LHCN-M2 (cell line): ENCODE data around the gene MIAT. TPM values are rescaled to one million over a fixed set of nuclear protein-coding genes. Genes with fewer than 3 reads are reported as not detected.

ENCODE experiments used
- DNase-seq: peaks from one replicate; pipeline ENCODE4 v3.0.0-alpha.2; 2012; ENCODE audit warnings: low read depth
- total RNA-seq: library from RNA; depleted of rRNA; stranded (reverse); fragments of >200 nt; gene quantifications from 2 replicates; pipeline ENCODE4 v1.2.3, GENCODE V29; 2014

MIAT gene
- total RNA-seq, 1 experiment from 2014 or later = 0.17 TPM

DNA sequence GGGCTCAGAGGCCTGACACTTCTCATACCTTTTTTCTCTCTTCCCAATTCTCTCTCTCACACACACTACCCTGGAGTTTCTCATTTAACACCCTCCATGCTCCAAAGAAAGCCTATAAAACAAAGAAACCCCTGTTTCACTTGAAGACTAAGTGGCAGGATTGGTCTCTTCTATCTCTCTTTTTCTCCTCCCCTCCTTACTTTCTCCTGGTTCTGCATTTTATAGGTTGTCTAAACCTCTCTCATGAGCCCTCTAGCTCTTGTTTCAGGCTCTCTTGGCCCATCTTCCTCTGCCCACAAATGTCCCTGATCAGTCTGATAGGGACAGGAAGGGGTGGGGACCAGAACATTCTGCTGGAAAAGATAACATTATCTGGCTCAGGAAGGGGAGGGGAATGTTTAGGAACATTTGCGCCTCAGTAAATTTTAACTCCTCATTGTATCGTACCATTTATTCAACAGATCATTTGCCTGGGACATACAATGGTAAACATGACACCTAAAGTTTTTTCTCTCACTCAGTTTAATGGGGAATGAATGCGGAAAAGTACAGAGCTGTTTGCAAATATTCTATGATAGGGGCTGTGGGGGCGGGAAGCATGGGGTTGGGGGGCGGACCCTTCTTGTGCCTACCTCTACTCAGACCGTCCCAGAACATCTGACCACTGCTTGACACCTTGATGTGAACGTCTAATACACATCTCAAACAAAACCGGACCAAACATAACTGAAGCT, 24.8 kb upstream of the MIAT start:
- no peak for DNase-seq

DNA sequence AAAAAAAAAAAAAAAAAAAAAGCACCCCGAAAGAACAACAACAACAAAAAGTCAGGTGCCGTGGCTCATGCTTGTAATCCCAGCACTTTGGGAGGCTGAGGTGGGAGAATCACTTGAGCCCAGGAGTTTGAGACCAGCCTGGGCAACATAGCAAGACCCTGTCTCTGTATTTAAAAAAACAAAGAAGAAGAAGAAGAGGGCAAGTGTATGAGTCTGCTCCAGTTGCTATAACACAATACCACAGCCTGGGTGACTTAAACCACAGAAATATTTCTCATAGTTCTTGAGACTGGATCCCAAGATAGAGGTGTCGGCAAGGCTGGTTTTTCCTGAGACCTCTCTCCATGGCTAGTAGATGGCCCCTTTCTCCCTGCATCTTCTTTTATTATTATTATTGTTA, 23.2 kb upstream of the MIAT start:
- no peak for DNase-seq

DNA sequence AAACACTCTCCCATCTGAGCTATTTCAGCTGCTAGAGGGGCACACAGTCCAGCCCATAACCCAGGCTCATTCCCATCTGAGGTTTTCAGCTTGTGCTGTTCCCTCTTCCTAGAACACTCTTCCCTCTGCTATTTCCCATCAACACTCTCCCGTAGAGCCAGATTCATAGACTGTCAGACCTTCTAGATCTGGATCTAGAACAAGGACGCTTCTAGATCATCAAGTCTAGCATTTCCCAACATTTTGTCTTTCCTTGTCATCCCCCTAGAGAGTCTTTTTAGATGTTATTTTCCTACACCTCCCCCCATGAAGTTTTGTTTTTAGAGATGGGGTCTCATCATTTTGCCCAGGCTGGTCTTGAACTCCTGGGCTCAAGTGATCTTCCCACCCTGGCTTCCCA, 22.3 kb upstream of the MIAT start:
- DNase-seq = no peak

DNA sequence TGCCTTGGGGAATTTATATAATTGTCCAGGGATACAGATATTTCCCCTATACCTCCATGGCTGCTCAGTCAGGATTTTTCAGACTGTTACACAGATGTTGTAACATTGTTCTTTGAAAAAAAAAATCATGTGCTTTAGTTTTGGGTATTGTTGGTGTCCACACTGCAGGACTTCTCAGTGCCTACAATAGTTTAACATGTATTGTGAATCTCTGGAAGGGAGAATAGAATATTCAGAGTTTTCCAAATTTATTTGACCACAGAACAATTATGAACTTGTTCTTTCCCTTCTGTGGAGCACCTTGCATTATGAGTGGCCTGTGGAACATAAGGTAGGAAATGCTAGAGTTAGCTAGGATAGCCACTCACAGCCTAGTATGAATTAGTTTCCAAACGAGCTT, 21.1 kb upstream of the MIAT start:
- DNase-seq = no peak

GRCh38 chr22:26642465-26643417, 14.6 kb upstream of the MIAT start:
- no peak for DNase-seq

- no peak for DNase-seq
Observed at GRCh38 chr22:26643418-26644100, 13.8 kb upstream of the MIAT start.

DNA sequence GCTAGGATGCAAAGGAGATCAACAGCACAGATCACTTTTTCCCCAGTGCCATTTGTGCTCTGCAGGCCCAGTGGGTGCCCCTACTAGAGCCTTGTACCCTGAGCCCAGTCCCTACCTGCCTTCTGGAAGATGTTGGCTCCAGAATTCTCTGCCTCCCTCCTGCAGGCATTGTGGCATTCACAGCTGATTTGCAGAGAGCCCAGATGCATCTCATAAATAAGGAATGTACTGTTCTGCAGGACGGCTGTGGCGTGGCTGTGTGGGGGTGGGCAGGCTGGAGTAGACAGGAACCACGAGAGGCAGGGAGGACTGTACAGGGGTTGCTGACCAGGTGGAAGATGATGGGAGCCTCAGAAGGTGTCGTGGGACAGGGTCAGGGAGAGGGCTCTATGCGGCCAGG, 11.2 kb upstream of the MIAT start:
- DNase-seq = no peak

- DNase-seq = peak; percentile 59
Observed at GRCh38 chr22:26648011-26648497, 9.3 kb upstream of the MIAT start.

GRCh38 chr22:26648528-26649388, 8.6 kb upstream of the MIAT start:
- DNase-seq = no peak

DNA sequence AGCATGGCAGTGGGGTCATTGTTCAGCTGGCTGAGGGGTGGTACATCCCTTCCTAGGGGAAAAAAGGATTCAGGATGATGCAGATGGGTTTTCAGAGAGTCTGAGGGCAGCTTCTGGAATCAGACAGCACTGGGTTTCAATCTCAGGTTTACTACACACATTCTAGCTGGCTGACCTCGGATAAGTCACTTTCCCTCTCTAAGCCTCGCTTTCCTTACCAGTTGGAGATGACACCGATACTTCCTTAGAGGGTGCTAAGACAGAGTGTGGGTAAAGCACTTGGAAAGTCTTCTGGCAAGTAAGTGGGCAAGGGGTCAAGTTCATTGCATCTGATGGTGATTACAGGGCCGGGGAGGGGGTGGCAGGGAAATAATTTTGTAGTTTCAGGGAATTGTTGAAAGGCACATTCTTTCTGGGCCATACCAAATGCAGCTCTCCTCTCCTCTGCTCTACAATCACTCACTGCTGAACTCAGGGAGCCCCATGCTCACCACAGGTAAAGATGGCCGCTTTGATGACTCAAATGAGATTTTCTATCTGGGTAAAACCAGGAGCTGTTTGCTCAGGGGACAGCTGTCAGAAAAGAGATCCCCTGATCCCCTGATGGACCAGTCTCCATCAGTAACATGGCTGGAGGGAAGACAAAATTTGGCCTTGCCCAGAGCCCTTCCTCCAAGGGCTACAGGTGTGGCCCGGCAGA, 6.5 kb upstream of the MIAT start:
- no peak for DNase-seq

GRCh38 chr22:26651815-26652214, 5.6 kb upstream of the MIAT start:
- DNase-seq = no peak

DNA sequence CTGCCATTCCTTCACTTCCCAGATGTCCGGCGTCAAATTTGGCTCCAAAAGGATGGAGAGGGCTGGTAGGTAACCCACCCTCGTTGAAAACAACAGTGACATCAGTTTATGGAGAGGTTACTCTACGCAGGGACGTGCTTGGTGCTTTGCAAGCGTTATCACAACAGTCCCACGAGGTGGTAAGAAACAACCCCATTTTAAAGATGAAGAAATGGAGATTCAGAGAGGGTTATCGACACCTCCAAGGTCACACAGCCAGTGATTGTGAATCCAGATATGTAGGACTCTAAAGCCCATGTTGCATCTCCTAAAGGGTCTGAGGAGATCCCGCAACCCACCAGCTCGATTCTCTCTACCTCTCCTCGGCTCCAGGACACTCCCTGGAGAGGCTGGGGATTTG, 773 bp downstream of the MIAT start:
- DNase-seq = no peak

DNA sequence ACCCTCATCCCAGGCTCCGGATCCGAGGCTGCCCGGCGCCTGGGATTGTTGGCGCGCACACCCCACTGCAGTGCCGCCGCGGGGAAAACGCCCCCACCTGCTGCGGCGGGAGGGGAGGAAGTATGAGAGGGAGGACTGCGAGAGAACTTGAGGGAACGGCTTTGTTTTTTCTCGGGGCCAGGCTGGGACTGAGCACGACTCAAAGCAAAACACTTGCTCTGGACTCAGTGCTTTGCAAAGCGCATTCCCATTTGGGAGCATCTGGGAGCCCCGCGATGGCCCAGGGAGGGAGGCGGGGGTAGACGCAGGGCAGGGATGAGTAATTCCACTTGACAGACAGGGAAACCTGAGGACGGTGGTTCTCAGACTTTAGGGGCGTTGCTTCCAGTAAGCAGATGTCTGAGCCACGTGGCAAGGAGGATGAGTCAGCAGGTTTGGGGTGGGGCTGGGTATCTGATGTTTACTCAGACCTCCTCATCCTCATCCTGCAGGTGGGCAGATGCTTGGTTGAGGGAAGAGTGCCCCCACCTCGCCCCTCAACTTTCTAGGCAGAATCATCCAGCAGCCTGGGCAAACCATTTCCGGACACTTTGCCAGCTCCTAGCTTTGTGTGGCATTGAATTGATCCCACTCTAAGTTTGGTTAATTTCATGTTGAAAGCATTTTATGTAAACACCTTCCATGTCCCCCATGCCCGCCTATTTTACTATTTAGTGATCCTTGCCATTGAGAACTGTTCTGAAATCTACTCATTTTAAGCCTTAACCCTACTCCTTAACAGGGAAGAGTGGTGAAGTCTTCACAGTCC, 1.5 kb downstream of the MIAT start:
- DNase-seq = peak; percentile 93

- no peak for DNase-seq
Observed at GRCh38 chr22:26660356-26660755, 3.0 kb downstream of the MIAT start.

DNA sequence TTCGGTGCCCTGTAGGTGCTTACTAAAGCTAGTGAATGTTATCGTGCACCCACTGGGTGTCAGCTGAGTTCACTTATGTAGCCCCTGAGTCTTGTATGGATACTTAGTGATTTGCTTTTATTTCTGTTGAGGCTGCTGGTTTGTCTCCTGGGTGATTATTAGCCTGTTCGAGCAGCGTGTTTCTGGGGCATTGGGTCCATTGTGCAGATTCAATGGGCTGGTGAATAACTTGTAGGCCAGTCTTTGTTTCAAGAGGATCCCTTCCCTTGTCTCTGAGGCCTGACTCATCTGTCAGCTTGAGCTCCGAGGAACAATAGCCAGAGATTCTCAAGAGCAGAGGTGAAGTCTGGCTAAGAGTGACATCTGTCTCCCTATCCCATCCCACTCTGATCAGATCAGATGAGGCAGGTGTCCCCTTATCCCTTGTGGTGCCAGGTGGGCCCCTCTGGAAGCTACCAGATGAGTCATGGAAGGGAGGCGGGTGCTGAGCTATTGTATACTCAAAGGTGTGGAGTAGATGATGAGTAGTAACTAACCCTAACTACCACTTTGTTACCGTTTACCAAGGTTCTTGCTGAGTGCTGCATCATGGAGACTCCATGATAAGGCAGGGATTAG, 3.7 kb downstream of the MIAT start:
- DNase-seq = no peak

- DNase-seq = no peak
Observed at GRCh38 chr22:26662160-26662559, 4.8 kb downstream of the MIAT start.

GRCh38 chr22:26663374-26663923, 6.1 kb downstream of the MIAT start:
- no peak for DNase-seq

DNA sequence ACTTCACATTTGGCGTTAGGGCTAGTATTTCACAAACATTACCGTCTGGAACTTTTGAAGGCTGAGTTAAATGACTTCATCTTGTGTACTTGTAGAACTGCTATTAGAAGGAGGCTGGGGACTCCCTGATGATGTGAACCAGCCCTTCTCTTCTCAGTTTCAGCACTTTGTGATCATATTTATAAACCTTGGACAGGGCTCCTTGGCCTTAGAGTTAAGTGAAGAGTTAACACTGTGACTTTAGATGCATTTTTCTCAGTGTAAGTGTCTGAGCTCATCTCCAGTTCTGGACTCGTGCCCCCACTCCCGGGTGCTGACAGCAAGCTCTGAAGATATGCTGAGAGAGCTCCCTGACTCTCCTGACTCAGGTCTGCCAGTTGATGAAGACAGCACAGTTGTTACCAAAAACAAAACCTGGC, 8.4 kb downstream of the MIAT start:
- no peak for DNase-seq

DNA sequence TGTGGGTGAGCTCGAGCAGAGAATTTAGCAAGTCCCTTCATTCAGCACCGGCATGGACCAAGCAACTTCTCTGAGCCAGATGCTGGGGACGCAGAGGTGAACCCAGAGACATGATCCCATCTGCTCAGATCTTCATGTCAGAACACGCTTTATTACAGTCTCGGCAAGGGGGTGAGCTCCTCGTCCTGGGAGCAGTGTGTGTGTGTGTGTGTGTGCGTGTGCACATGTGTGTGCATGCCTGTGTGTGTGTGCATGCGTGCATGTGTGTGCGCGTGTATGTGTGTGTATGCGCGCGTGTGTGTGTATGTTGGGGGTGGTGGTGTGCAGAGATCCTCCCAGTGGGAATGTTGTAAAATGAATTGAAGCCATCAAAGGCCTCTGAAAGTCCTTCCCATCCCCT, 9.8 kb downstream of the MIAT start:
- no peak for DNase-seq
